Measurements from ENCODE around the gene STK17B. TPM values are rescaled to one million over a fixed set of nuclear protein-coding genes. Genes with fewer than 3 reads are reported as not detected.
A peak's percentile ranks its signal among the peaks of the same experiment; 100 is the strongest.

STK17B gene
- 10 to 100 TPM in 1 of 4 donors, 1 to 10 TPM in 3; 6.9 to 24.2 (median 9.4) TPM for total RNA-seq

DNA sequence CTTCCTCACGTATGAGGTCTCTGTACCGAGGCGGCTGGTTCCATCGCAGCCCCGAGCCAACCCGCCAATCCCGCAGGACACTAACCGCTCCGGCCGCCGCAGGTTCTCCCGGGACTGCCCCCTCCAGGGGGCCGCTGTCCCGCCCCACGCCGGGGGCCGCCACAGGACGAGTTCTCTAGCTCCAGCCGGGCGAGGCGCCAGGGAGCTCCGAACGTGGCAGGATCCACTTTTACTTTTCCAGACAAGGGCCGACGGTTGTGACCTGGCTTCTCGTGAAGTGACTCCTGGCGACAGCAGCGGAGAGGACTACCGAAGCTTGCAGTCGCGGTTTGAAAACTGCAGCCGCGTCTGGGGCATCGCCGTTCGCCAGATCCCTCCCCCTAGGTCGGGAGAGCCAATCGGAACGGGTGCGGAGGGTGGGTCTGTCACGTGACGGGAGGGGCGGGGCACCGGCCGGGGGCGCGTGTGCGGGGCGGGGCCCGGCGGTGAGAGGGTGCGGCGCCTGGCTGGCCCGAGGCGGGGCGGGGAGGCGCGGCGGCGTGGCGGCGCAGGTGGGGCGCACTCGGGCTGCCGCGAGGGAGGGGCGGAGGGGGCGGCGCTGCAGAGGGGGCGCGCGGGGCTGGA is at the start of gene STK17B:
Gene STK17B, minus strand, starts transcription at position 331 of the 624 bp plus-strand sequence. CDS start 8,195 bp downstream, outside the sequence.
- WGBS, result 0% methylated on average over 7 of the region's 72 CpGs

DNA sequence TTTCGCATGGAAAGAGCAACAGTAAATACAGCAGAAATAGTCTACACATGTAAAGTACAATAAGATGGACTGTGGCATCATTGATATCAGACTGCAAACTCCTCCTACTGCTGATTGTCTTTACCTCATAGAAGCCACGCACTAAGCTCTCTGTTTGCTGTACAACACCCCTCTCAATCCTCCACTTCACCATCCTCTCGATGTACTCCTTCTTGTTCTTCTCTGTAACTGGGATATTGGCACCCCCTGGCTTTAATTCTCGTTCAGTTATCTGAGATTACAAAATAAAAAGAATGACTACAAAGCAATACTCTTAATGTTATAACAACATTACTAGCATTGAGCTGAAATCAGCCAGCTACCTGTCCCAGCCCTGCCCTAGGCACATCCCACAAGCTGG is 49.3 kb upstream of the STK17B start:
- no peak for DNase-seq (ENCODE audit: extremely low spot score)
- Histone ChIP-seq H3K27ac (replicated peaks in 1 of 4) (no peak overlapping the region), H3K4me3 (no peak overlapping the region), H3K27me3 (no peaks in the 10 kb centered on the region), H3K36me3 (peaks cover 0 to 85% (median 0%) of the 10 kb centered on the region in 4 donors), H3K4me1 (no peaks in the 10 kb centered on the region), H3K9me3 (no peaks in the 10 kb centered on the region)
- TF ChIP-seq POLR2A (IDR thresholded peaks at IDR 0.05; ENCODE audit: low read depth), result no peak
- TF ChIP-seq POLR2AphosphoS5 (IDR thresholded peaks at IDR 0.05), result no peak
- TF ChIP-seq, protein P1, sequence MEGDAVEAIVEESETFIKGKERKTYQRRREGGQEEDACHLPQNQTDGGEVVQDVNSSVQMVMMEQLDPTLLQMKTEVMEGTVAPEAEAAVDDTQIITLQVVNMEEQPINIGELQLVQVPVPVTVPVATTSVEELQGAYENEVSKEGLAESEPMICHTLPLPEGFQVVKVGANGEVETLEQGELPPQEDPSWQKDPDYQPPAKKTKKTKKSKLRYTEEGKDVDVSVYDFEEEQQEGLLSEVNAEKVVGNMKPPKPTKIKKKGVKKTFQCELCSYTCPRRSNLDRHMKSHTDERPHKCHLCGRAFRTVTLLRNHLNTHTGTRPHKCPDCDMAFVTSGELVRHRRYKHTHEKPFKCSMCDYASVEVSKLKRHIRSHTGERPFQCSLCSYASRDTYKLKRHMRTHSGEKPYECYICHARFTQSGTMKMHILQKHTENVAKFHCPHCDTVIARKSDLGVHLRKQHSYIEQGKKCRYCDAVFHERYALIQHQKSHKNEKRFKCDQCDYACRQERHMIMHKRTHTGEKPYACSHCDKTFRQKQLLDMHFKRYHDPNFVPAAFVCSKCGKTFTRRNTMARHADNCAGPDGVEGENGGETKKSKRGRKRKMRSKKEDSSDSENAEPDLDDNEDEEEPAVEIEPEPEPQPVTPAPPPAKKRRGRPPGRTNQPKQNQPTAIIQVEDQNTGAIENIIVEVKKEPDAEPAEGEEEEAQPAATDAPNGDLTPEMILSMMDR (IDR thresholded peaks at IDR 0.05), result no peak
- WGBS, result 85% methylated on average over 4 of the region's 4 CpGs
- intact Hi-C loops (cut with DNase I), result no loop called here

More for the DNA sequence above, at the start of gene STK17B:
- peak; percentile 50 for TF ChIP-seq POLR2A (IDR thresholded peaks at IDR 0.05; ENCODE audit: low read depth)
- TF ChIP-seq POLR2AphosphoS5 (IDR thresholded peaks at IDR 0.05), result peak; percentile 91 to 92
- TF ChIP-seq EP300 (IDR thresholded peaks at IDR 0.05), result no peak
- TF ChIP-seq, protein P1 (IDR thresholded peaks at IDR 0.05), result no peak
- no peaks in the 10 kb centered on the region for H3K36me3 ChIP-seq
- peak; percentile 98 for DNase-seq (ENCODE audit: extremely low spot score)
- peak within 1 kb of the TSS; percentile 68 to 94 (median 84) for H3K4me3 ChIP-seq
- H3K4me1 ChIP-seq, result peaks cover 0 to 28% (median 14%) of the 10 kb centered on the region in 4 donors
- H3K27ac ChIP-seq (replicated peaks in 1 of 4), result peak within 1 kb of the TSS; percentile 68 to 82 (median 80)
- H3K9me3 ChIP-seq, result no peaks in the 10 kb centered on the region
- intact Hi-C loops (cut with DNase I), result no loop called here
- H3K27me3 ChIP-seq, result no peaks in the 10 kb centered on the region

DNA sequence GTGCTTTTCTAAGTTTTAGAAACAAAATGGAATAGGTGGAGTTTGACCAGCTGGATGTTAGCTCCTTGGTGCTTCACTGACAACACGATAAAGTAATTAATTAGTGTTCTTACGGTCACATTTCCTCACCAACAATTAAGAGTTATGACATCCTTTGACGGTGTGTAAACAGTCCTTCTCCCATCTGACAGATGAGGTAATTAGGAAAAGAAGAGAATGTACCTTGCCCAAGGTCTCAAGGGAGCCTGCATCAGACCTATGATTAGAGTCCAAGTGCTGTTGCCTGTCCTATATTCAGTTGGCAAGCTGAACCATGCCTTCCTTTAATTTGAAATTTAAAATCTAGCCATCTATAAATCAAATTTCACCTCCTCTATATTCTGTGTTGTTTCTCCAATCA is 48.3 kb upstream of the STK17B start:
- Histone ChIP-seq H3K27ac (replicated peaks in 1 of 4) (no peak overlapping the region), H3K4me3 (no peak overlapping the region), H3K36me3 (peaks cover 0 to 92% (median 0%) of the 10 kb centered on the region in 4 donors), H3K9me3 (no peaks in the 10 kb centered on the region), H3K27me3 (no peaks in the 10 kb centered on the region), H3K4me1 (no peaks in the 10 kb centered on the region)
- no peak for DNase-seq (ENCODE audit: extremely low spot score)
- TF ChIP-seq, protein P1 (IDR thresholded peaks at IDR 0.05), result no peak
- TF ChIP-seq EP300 (IDR thresholded peaks at IDR 0.05), result no peak
- no peak for TF ChIP-seq POLR2AphosphoS5 (IDR thresholded peaks at IDR 0.05)
- no peak for TF ChIP-seq POLR2A (IDR thresholded peaks at IDR 0.05; ENCODE audit: low read depth)
- WGBS, result 55% methylated on average over 3 of the region's 3 CpGs
- intact Hi-C loops (cut with DNase I), result no loop called here

DNA sequence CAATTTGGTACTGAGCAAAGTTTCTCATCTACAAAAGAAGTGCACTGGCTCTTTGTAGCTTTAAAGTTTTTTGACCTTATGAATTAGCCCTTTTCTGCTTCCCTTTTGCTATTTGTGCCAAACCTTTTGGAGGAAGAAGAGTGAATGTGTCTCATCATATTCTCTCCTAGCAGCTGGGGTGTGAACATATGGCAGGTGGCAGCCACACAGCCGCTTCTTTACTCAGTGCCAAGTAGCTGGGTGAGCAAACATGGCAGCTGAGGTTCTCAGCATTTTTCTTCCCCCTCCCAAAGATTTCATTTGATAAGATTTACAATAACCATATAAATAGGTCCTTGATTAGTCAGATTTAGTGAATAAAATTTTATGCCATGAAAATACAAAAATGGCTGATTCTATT is 46.7 kb upstream of the STK17B start:
- Histone ChIP-seq H3K27ac (replicated peaks in 1 of 4) (no peak overlapping the region), H3K36me3 (peaks cover 0 to 92% (median 0%) of the 10 kb centered on the region in 4 donors), H3K27me3 (no peaks in the 10 kb centered on the region), H3K4me1 (no peaks in the 10 kb centered on the region), H3K4me3 (no peak overlapping the region), H3K9me3 (no peaks in the 10 kb centered on the region)
- 88% methylated on average over 1 of the region's 1 CpG for WGBS
- TF ChIP-seq EP300 (IDR thresholded peaks at IDR 0.05), result no peak
- no peak for TF ChIP-seq POLR2AphosphoS5 (IDR thresholded peaks at IDR 0.05)
- TF ChIP-seq POLR2A (IDR thresholded peaks at IDR 0.05; ENCODE audit: low read depth), result no peak
- TF ChIP-seq, protein P1 (IDR thresholded peaks at IDR 0.05), result no peak
- intact Hi-C loops (cut with DNase I), result no loop called here
- no peak for DNase-seq (ENCODE audit: extremely low spot score)
